HCEC 1CT (cell line): ENCODE measurements around the gene KDR.

ENCODE experiments used
- DNase-seq: peaks from one replicate; pipeline ENCODE4 v3.0.0-alpha.2; 2017

Gene KDR

DNA sequence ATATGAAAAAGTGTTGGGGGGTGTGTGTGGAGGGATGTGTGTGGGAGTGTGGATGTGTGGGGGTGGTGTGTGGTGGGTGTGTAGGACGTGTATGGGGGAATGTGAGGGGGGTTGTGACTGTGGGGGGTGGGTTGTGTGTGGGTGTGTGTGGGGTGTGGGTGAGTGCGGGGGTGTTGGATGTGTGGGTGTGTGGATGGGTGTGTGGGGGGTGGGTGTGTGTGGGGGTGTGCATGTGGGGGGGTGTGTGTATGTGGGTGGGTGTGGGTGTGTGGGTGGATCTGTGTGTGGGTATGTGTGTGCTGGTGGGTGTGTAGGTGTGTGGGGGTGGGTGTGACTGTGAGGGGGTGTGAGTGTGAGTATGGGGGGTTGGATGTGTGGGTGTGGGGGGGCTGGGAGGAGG lies 47.8 kb downstream of the KDR start:
- no peak for DNase-seq

DNA sequence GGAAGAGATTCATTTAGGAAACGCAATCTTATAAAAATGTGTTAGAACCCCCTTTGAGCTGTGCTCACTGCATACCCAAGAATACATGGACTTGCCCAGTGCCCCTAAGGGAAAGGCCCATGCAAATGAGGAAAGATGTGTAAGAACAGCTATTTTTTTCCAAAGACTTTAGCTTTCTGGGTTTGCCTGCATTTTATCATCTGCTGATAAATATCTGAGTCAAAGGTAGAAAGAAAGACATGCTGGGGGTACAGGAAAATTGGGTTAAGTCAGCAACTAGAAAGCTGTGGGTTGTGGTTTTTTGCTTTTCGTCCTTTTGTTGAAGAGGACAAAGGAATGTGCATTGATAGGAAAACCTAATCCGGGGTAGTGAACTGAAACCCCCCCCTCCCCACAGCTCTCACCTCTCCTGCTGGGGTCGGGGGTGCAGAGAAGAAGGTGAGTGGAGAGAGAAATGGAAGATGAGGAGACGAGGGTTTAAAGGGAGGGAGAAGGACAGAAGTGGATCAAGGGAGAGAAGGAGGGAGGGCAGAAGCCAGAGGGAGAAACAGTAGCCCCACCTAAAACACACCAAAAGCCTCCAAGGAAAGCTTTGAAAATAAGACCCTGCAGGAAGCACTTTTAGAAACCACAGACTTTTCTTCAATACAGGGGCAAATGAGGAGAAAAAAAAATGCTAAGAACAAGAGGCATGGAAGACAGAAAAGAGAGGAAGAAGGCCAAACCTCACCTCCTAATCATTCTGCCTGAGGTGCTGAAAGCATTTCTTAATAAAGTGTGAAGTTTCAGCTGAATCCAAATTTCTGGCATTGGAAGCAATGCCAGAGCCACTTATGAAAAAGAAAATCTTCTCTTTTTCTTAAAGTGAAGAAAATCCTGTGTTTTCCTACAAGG lies 49.3 kb downstream of the KDR start:
- no peak for DNase-seq

DNA sequence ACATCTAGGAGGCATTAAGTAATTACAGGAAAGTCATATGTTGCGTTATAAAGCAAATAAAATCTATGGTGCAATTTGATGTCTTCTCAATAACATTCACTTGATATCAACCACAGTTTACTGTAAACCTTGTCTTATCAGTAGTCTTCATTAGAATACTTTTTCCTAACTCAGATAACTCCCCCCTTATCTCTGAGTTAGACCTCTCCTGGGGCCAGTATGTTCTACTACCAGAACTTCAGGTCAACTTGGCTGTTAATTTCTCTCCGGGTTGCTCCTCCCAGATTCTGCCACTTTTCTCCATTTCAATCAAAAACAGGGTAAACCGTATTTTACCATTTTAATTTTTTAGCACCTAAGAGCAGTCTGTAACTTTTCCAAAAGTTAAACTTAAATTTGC lies 50.0 kb downstream of the KDR start:
- no peak for DNase-seq

DNA sequence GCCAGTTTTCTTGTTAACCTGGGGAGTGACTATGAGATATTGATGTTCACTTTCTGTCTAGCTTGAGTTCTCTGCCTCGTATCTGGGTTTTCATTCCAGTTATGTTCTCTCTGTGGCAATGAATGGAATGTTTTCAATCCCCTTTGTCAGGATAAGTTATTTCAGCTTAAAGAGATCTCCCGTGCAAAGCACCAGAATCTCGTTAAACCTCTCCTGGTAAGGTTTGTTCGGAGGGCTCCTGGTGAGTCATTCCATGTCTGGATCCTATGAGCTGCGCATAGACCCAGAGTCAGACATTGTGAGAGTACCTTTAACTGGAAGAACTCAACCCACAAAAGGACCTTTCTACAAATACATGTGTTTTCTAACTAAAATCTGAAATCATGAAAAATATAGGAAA lies 51.0 kb downstream of the KDR start:
- DNase-seq, result no peak

DNA sequence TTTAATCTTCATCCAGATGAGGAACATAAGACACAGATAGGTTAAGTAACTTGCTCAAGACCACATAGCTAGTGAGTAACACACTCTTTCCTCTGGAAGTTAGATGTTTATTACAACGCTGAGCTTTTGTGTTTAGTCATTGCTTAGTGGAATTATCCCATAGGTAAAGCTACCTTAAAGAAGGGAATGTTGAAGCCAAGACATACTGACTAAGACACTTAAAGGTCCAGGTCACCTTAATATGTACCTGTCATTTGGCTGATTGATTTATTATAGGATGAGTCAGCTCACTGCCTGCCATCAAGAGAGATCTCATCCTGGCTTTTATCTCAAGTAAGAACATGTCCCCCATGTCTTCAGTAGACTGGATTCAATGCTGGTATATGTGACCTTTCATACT lies 53.4 kb downstream of the KDR start:
- no peak for DNase-seq

DNA sequence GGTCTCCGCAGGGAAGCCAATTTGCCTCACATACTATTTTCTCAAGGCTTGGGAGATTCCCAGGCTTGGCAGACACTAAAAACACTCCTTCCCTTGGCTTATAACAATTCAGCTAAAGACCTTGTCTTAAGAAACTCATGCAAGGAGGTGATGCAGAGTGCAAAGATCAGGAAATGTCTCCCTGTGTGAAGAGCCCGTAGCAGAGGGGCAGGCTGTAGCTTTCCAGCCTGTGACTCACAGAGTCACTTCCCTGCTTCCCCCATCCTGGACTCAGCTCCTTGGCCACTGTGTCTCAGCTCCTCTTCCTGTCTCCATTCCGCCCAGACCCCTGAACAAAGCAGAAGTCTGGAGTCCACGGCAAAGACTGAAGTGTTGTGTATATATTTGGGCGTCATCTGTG lies 56.1 kb downstream of the KDR start:
- DNase-seq, result no peak

DNA sequence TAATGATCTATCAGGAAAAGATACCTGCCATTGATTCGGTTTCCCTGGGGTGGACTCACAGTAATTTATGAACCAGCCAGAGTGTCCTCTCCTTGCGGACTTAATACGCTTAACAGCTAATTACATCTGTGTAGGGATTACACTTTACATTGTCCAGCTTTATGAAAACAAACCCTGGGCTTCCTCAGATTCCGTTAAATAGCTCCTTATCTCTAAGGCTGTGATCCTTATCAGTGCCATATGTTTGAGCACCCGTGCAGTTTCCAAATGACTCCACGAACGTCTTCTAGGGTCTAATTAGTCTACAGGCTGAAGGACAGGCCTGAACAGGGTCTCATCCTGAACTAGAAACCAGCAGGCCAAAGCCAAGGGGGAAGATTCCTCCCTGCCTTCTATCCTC lies 56.9 kb downstream of the KDR start:
- DNase-seq, result no peak

DNA sequence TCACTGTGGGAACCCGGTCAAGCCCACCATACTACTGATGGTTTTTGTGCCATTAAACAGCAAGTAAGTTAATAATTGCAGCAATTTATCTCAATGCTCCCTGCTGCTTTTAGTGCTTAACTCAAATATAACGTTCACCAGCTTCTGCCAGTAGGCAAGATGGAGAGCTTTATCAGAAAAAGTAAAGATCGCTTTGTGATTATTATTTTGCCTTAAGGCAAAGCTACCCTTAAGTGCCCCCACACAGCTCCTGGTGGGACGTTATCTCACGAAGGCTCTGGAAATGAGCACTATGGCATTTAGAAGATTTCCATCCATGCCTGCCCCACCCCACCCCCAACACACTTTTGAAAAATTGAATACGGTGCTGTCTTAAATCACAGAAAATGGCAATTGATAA lies 59.4 kb downstream of the KDR start:
- DNase-seq, result no peak

DNA sequence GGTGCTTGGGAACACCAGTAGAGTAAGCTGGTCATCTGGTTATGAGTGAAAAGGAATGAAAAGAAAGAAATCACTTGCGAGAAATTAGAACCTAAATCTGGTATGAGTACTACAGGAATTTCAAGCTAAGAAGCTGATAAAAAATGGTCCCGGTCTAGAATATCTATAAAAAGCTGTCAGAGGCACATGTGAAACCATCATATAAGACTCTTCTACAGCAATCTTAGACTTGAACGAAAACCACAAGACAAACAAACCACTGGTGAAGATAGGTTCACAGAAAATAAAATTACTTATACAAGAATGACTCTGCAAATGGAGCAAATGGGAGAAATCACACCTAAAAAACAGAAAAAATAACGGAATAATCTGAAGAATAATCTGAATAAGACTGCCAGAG lies 69.9 kb downstream of the KDR start:
- no peak for DNase-seq

DNA sequence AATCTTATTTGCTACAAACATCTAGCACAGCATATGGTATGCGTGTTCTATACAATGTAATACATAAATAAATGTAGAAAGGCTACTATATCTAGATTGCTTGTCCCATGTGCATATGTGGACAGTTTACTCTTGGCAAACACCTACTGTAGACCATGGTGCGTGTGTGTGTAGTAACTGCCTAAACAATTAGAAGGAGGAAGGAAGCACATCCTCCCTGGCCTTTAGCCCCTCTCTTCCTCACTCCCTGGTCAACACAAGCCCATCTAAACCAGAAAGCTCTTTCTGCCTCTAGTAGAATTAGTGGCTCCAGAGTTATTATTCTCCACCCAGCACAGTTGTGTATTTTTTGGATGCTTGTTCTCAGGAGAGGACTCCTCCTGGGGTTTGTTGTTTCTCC lies 73.9 kb downstream of the KDR start:
- no peak for DNase-seq

DNA sequence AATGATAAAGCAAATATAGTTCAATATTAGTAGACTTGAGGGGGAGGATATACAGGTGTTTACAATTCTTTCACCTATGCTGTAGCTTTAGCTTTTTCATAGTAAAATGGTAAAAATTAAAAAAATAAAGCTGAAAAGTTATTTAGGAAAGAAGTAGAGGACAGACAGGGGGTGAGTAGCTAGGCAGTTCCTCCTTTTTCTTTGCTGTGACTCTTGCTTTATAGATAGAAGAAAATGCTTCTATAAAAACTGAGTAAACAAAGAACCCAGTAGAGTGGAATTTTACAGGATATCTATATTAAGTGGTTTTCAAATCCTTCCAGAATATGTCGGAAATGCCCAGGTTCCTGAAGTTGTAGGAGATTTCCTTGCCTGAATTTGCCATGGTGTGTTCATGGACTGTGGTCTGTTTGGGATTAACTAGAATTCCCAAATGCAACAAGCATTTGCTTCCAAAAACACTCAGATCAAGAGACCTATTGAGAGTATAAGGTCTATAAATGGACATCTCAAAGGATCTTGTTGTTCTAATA lies 74.9 kb downstream of the KDR start:
- DNase-seq, result no peak

DNA sequence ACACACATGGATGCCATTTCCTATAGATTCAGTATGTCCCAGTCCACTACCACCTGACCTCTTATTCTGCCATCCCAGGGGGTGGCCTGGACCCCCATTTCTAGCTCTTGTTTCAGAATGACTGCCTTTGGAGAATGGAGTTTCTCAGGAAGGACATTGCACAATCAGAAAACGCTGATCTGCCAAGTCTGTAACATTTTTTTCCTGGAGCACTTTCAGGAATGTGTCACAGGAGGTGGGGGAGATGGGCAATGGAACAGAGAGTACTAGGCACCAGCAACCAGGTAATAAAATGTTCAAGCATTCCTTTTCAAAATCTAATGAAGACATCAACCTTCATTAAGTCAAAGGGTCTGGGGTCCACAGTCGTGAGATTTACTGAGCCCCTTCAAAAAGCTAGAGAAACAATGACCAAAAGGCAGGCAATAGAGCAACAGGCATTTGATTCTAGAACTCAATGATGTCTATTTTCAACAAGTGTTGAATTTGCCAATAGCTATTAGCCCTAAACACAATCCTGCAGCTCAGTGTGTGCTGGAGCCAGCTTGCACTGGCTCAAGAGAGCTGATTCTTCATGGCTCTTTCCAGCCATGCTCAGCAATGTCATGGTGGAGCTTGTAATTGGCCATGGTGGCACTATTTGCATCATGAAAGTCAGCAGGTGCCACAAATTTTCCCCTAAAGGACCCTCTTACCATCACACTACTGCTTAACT lies 87.1 kb downstream of the KDR start:
- no peak for DNase-seq

DNA sequence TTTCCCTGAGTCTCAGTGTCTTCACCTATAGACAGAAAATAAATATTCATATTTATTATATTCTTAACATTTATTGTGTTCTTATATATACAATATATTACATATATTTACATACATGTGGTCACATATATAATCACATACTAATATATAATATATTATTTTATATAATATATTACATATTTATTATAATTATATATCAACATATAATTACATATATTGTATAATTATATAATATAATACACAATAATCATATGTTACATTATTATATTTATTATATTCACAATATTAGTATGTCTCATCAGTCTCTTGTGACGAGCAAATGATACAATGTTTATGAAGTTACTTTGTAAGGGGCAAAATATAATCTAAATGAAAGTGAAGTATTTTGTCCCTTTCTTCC lies 87.7 kb downstream of the KDR start:
- no peak for DNase-seq

DNA sequence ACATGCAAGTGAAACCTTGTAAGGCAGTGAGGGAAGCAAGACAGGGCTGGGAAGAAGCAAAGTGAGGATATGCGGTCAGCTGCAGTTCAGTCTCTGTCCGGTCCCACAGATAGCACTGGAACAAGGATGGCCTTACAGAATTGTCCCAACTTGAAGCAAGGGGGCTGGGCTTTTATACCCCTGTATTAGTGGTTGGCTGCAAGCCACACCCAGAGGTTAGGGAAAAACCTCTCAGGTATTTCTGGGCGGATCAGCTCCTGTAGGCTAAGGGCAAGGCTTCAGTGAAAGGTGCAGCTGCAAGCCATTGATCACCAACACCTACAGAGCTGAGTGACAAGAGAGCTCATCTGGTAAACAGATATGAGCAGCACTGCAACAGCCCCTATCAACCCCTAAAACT lies 89.0 kb downstream of the KDR start:
- DNase-seq, result no peak

DNA sequence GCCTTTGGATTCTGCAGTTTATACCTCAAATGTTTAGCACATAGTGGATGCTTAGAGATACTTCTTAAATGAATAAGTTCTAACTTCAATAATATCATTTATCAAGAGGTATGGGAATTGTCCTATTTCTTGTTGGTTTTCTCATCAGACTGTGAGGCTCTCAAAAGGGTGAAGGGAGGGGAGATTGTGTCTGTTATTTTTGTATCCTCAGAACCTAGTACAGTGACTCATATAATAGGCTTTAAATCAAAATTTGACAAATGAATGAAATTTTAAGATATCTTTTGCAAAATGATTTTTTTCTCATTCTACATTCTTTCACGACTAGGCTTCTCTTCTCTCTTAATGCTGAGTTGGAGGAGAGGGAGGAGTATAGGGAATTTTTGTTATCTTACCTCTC lies 89.5 kb downstream of the KDR start:
- no peak for DNase-seq

DNA sequence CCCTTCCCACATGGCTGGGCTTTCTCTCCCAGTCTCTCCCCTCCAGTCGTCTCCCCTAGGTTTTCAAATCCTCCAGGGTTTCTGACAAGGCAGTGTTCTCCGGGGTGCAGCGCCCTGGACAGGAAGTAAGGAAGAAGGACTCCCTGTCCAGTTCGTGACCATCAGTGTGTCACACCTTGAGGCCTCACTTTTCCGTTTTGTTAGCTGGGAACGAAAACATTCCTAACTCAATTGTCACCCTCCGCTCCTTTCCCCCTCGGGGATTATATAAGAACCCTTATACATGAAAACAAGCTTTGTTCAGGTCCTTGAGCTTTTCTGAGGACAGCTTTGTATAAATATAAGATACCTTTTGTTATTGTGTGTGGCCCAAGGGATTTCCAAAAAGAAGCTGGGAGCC lies 92.1 kb downstream of the KDR start:
- no peak for DNase-seq

DNA sequence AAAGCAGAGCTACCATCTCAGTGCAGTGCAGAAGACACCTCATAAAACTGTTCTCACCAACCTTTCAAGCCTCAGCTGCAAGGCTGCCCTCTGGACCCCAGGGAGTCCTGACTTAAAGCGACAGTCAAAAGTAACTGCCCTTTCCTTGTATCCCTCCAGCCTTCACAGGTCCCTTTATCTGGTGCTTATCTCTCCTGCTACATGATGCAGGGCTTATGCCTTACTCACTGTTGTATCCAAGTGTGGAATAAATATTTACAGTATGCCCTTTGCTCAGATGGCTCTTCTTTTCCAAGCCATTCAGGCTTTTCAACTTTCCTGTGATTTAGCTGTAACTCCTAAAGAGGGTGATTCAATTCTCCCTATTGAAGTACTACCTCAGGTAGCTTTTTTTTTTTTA lies 92.6 kb downstream of the KDR start:
- no peak for DNase-seq

DNA sequence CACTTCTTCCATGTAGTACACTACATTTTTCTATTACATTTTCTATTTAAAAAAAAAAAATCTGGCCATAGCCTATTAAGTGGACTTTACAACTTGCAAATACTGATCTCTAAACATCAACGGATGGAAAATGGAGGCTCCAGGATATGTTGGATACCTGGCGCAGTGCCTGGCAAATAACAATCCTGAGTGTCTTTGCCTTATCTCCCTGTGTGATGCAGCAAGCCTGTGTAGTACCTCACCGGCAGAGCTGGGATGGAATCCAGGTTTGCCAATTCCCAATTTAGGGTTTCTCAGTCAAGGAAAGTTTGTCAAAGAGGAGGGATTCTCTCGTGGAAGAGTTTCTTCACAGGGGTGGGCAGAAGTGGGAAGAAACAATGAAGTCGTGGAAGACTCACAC lies 93.2 kb downstream of the KDR start:
- DNase-seq, result no peak

DNA sequence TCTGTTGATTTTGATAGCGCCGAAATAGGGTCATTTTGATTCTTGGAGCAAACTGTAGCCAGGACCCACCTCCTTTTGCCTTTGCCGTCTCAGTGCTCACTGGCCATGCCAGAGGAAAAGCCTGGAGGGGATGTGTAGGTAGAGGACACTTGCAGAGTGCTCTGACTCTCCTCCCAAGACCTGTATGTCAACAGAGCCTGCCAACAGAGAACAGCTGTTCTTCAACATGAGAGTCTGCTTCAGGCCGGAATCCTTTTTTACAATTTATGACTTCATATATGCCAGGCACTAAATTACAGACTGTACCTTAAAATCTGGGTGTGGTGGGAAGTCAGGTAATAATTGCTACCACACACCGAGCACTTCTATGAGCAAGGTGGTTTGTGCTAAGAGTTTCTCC lies 94.2 kb downstream of the KDR start:
- DNase-seq, result no peak

DNA sequence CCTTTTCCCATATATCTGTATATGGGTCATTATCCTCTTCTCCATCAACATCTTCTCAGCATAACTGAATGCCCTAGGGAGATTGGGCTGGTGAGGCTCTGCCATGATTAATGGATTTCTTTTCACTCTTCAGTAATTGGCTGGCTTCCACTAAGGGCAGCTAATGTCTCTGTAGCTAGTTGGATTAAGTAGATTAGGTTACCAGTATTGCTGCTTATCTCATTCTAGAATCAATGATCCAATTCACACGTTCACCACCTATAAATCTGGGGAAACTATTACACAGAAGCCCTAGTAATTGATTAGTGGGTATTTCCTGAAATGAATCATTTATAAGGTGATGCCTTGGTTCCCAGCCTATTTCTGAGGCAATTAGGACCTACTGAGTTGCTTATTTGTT lies 94.8 kb downstream of the KDR start:
- DNase-seq, result no peak

DNA sequence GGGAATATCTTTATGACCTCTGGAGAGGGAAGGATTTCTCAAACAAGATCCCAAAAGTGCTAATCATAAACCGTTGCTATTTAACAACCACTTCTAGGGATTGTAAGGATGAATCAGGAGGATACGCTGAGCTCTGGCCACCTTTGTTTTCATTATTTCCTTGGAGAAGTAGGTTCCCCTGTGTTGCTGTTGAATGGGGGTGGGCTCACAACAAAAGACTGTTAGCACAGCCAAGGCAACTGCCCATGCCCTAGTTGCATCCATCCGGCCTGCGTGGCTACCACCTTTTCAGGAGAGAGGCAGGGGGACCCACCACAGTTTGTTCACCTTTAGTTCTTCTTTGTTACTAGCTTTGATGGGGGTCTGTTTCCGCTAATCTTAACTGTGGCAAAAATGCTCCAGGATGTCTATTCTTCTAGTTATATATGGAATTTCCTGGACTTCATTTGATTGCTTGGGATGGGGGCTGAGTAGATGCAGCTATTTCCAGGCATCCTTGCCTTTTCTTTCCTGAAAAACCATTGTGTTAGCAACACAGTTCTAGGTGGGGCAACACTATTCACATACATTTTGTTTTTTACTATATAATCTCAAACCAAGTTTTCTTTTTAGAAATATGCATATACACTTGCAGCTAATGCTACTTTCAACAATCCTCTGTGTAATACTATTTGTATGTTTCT lies 95.4 kb downstream of the KDR start:
- no peak for DNase-seq

DNA sequence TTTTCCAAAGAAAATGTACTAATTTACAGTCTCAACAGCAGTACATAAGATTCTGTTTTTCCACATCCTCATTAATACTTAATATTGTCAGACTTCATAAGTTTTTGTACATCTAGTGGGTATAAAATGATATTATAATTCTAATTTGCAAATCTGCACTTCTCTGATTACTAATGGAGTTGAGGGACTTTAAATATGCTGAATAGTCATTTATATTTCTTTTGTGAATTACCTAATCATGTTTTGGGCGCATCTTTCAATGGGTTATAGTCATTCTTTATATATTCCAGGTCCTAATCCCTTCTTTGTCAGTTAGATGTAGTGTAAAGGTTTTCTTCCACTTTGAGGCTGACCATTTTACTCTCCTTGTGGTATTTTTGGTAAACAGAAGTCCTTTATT lies 96.1 kb downstream of the KDR start:
- DNase-seq, result no peak
